Right lobe of liver (tissue), 6 donors: ENCODE measurements around the gene SEPTIN10. TPM values are rescaled to one million over a fixed set of nuclear protein-coding genes. Genes with fewer than 3 reads are reported as not detected.

ENCODE experiments used
- ATAC-seq, 4 donors: fragments of 200-7000 bp; cut with Tn5 transposase; one replicate each; pipeline ENCODE4 v1.9.1; 2020; ENCODE audit warnings: mild to moderate bottlenecking in 4 of 4, moderate library complexity in 4 of 4
- DNase-seq, 3 donors: peaks; one replicate each; pipeline ENCODE4 v3.0.0-alpha.2; 2020
- H3K27ac ChIP-seq, 3 donors: fragments of 200-600 bp; one replicate each; pipeline ENCODE4 v1.8.0; 2022
- H3K27me3 ChIP-seq, 2 donors: fragments of 200-600 bp; one replicate each; pipeline ENCODE4 v1.8.0; 2022
- H3K36me3 ChIP-seq, 4 donors: fragments of 200-600 bp; sonication (generic) in 1 of 4; one replicate each; pipeline versions ENCODE4 v1.5.1 to v1.8.0; 2017 to 2022; ENCODE audit warnings: control low read depth in 1 of 4
- H3K4me1 ChIP-seq, 4 donors: fragments of 200-600 bp; sonication (generic) in 1 of 4; one replicate each; pipeline versions ENCODE4 v1.5.1 to v1.8.0; 2017 to 2022; ENCODE audit warnings: control low read depth in 1 of 4
- H3K4me3 ChIP-seq, 3 donors: fragments of 200-600 bp; one replicate each; pipeline ENCODE4 v1.8.0; 2022
- H3K9me3 ChIP-seq, 4 donors: fragments of 200-600 bp; sonication (generic) in 1 of 4; one replicate each; pipeline versions ENCODE4 v1.5.1 to v1.8.0; 2017 to 2022; ENCODE audit warnings: control low read depth in 1 of 4
- POLR2A ChIP-seq: fragments of 450-650 bp; IDR thresholded peaks from one replicate; pipeline ENCODE4 v1.6.1; 2017; ENCODE audit warnings: antibody characterized with exemption, mild to moderate bottlenecking
- WGBS: methylation state at CpG from one replicate; pipeline ENCODE4 v1.1.6; 2018; ENCODE audit warnings: low coverage, low lambda C conversion rate; ENCODE audit not compliant: insufficient coverage; ENCODE audit errors: missing lambda C conversion rate; 5-methylcytosine and 5-hydroxymethylcytosine counted together
- intact Hi-C, 2 donors: fragments of 100-400 bp; cut with DNase I; formaldehyde crosslinking; loops; one replicate each; pipeline versions ENCODE4 v1.11.2 to v1.14.1; 2022
- total RNA-seq, 6 experiments: library from RNA; depleted of rRNA in 2 of 6; stranded (reverse); fragments of >200 nt in 2 of 6; fragmentation: NEBNext Ultra II Directional in 3 of 6; extraction: Animal tissue kit (Norgen Biotek cat#: 25700) in 3 of 6; gene quantifications; one replicate each; pipeline versions ENCODE4 v1.1.0 to v1.2.4, GENCODE V29; 2016 to 2023
- TF ChIP-seq, protein P1 (sequence below), 4 donors: fragments of 200-600 bp in 3 of 4; fragments of 450-650 bp in 1 of 4; IDR thresholded peaks; one replicate each; pipeline versions ENCODE4 v1.5.1 to v1.8.0; 2016 to 2022; ENCODE audit warnings: antibody characterized with exemption in 4 of 4, mild to moderate bottlenecking in 2 of 4
- donor health status: DM: no; HTN: yes; CAD: no.
- donor health status: DM: no; HTN: no; CAD: no.
- donor health status: DM: no; HTN: no; CAD: no.
- donor health status: DM: no; HTN: yes; CAD: no.
- donor health status: DM: no; HTN: yes; CAD: no.

Gene SEPTIN10
- total RNA-seq, 6 experiments from 2014 or later, result 34.6 to 52.8 (median 40.8) TPM

DNA sequence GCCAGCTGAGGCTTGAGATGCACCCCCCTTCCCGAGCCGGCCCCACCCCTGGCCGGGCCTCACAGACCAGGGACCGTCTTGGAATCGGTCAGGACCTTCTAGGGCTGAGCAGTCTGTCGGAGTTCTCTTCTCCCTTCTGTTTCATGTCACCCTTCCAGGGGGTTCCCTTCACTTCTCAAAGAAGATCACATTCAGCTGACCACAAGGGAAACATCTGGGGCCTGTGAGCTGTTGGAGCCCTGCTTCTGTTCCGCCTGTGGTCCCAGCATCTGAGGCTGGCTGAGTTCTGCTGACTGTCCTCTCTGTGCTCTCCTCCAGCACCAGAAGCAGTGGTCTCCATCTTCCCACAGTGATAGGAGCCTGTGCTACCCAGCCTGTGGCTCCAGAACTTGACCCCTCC lies 106.5 kb downstream of the SEPTIN10 start:
- TF ChIP-seq, protein P1, sequence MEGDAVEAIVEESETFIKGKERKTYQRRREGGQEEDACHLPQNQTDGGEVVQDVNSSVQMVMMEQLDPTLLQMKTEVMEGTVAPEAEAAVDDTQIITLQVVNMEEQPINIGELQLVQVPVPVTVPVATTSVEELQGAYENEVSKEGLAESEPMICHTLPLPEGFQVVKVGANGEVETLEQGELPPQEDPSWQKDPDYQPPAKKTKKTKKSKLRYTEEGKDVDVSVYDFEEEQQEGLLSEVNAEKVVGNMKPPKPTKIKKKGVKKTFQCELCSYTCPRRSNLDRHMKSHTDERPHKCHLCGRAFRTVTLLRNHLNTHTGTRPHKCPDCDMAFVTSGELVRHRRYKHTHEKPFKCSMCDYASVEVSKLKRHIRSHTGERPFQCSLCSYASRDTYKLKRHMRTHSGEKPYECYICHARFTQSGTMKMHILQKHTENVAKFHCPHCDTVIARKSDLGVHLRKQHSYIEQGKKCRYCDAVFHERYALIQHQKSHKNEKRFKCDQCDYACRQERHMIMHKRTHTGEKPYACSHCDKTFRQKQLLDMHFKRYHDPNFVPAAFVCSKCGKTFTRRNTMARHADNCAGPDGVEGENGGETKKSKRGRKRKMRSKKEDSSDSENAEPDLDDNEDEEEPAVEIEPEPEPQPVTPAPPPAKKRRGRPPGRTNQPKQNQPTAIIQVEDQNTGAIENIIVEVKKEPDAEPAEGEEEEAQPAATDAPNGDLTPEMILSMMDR (IDR thresholded peaks at IDR 0.05), result no peak
- TF ChIP-seq POLR2A, result no peak
- no peak for DNase-seq
- intact Hi-C loops, result loop anchor here in 1 of 2 donors (5.0 kb wide), 1 partner anchor 385 kb away; no protein-coding TSS in a partner anchor

DNA sequence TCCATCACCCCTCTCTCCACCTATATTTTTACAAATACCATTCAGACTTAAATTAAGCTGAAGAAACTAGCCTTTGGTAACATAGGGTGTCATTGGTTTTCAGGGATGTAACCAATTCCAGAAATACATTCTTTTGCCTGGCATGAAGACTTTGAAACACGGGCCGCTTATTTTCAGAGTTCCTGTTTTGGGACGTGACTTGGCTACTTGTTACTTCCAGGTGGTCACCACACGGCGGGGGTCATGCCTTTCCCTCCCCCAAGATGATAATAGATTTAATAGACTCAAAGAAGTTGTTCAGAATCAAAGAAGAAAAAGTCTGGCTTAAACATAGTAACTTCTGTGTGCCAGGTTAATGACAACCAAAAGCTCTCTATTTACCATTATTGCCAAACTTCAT lies 110.6 kb downstream of the SEPTIN10 start:
- Histone ChIP-seq H3K36me3 (no peaks in the 10 kb centered on the region), H3K4me3 (no peak overlapping the region), H3K27me3 (no peaks in the 10 kb centered on the region), H3K27ac (no peak overlapping the region), H3K4me1 (no peaks in the 10 kb centered on the region), H3K9me3 (no peaks in the 10 kb centered on the region)
- DNase-seq (no peak), ATAC-seq (no peak)
- intact Hi-C loops, result no loop called here
- TF ChIP-seq, protein P1 (IDR thresholded peaks at IDR 0.05), result no peak
- TF ChIP-seq POLR2A, result no peak
- WGBS, result 37% methylated on average over 5 of the region's 5 CpGs

More for the DNA sequence above, 106.5 kb downstream of the SEPTIN10 start:
- Histone ChIP-seq H3K4me3 (no peak overlapping the region), H3K27ac (no peak overlapping the region), H3K9me3 (no peaks in the 10 kb centered on the region), H3K36me3 (no peaks in the 10 kb centered on the region), H3K4me1 (peaks cover 0 to 15% (median 3%) of the 10 kb centered on the region in 4 donors), H3K27me3 (no peaks in the 10 kb centered on the region)
- 6% methylated on average over 3 of the region's 7 CpGs for WGBS
- no peak for ATAC-seq

DNA sequence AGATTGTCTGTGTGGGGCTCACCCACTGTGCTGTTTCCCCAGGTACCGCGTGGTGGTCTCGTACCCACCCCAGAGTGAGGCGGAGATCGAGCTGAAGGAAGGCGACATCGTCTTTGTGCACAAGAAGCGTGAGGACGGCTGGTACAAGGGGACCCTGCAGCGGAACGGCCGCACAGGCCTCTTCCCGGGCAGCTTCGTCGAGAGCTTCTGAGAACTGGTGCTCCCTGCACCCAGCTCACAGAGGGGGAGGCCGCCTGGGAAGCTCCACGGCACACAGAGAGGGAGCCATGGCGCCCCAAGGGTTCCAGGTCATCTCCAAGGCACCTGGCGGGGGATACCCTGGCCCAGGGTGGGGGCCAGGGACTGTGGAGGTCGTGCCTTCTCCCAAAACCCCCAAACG lies 112.3 kb downstream of the SEPTIN10 start:
- intact Hi-C loops, result no loop called here
- no peak for DNase-seq
- Histone ChIP-seq H3K36me3 (no peaks in the 10 kb centered on the region), H3K4me3 (no peak overlapping the region), H3K9me3 (no peaks in the 10 kb centered on the region), H3K27ac (no peak overlapping the region), H3K4me1 (no peaks in the 10 kb centered on the region), H3K27me3 (no peaks in the 10 kb centered on the region)
- TF ChIP-seq, protein P1 (IDR thresholded peaks at IDR 0.05), result no peak
- TF ChIP-seq POLR2A, result no peak
- WGBS, result 33% methylated on average over 1 of the region's 21 CpGs
- no peak for ATAC-seq

DNA sequence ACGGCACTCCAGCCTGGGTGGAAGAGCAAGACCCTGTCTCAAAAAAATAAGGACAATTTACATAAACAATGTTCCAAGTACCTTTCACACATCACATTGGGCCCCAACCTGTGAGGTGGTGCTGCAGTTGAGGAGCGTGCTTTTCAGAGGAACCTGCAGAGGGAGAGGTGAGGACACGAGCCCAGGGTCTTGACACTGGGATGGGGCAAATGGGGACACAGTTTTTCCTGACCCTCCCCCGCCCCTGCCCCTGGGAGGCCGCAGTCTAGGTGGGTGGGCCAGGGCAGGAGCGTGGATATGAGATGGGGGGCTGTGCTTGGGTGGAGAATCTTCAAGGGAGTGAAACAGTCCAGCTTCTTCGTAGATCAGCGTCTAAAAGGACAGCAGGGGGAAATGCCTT lies 112.9 kb downstream of the SEPTIN10 start:
- TF ChIP-seq, protein P1 (IDR thresholded peaks at IDR 0.05), result no peak
- no peak for TF ChIP-seq POLR2A
- no peak for DNase-seq
- Histone ChIP-seq H3K27ac (no peak overlapping the region), H3K27me3 (no peaks in the 10 kb centered on the region), H3K9me3 (no peaks in the 10 kb centered on the region), H3K4me3 (no peak overlapping the region), H3K36me3 (no peaks in the 10 kb centered on the region), H3K4me1 (no peaks in the 10 kb centered on the region)
- no peak for ATAC-seq
- WGBS, result 79% methylated on average over 7 of the region's 8 CpGs
- intact Hi-C loops, result no loop called here

DNA sequence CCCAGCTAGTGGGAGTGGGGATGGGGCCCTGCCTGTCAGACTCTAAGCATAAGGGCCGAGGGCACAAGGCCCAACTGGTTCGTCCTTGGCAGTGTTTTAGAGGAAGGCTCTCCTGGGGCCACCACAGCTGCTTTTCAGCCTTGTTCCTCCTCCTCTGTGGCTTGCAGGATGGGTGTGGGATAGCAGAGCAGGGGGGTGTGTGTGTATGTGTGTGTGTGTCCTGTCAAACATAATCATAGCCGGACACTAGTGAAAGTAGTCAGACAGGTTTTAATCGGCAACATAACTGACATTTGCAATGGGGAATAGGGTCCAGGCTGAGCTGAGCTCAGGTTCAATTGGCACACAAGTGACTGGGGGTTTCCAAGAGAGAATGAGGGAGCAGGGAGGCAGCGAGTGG lies 114.2 kb downstream of the SEPTIN10 start:
- Histone ChIP-seq H3K27ac (no peak overlapping the region), H3K4me1 (no peaks in the 10 kb centered on the region), H3K36me3 (no peaks in the 10 kb centered on the region), H3K27me3 (no peaks in the 10 kb centered on the region), H3K4me3 (no peak overlapping the region), H3K9me3 (no peaks in the 10 kb centered on the region)
- no peak for TF ChIP-seq POLR2A
- TF ChIP-seq, protein P1 (IDR thresholded peaks at IDR 0.05), result no peak
- no peak for ATAC-seq
- WGBS, result 12% methylated on average over 4 of the region's 5 CpGs
- intact Hi-C loops, result no loop called here
- DNase-seq, result no peak
